ENCODE measurements around the gene LPIN3. TPM values are rescaled to one million over a fixed set of nuclear protein-coding genes. Genes with fewer than 3 reads are reported as not detected.

The LPIN3 gene
- total RNA-seq, 1 experiment from 2014 or later, result 32.6 TPM

- H3K9me3 ChIP-seq, result no peaks in the 10 kb centered on the region
- peak within 1 kb of the TSS; percentile 10 for H3K27ac Mint-ChIP-seq (ENCODE audit: unreplicated experiment)
- no peaks in the 10 kb centered on the region for H3K36me3 Mint-ChIP-seq (ENCODE audit: insufficient read depth, unreplicated experiment)
- H3K9me3 Mint-ChIP-seq (ENCODE audit: unreplicated experiment), result no peaks in the 10 kb centered on the region
- peak within 1 kb of the TSS; percentile 75 for H3K4me3 ChIP-seq (ENCODE audit: low read depth, low read length)
- intact Hi-C loops (cut with micrococcal nuclease; ENCODE audit: unreplicated experiment), result loop anchor here (1.0 to 2.0 kb wide), 3 partner anchors 23 to 181 kb away; partner anchors contain the start of genes LPIN3 and PLCG1
- no peak for TF ChIP-seq CTCF (IDR thresholded peaks at IDR 0.05; ENCODE audit: insufficient read depth in 1 of 2, low read depth in 1 of 2, low read length in 1 of 2, severe bottlenecking in 1 of 2, unreplicated experiment in 1 of 2)
- peaks cover 18% of the 10 kb centered on the region for H3K4me1 ChIP-seq
- peaks cover 30% of the 10 kb centered on the region for H3K4me1 Mint-ChIP-seq (ENCODE audit: low read depth, unreplicated experiment)
- no peaks in the 10 kb centered on the region for H3K36me3 ChIP-seq (ENCODE audit: control insufficient read depth, insufficient read depth, low read length)
- peak; percentile 100 for DNase-seq
- no peaks in the 10 kb centered on the region for H3K27me3 Mint-ChIP-seq (ENCODE audit: insufficient read depth, unreplicated experiment)
- ChIA-PET POLR2A (interaction anchor here (0.6 to 1.8 kb wide), 4 partner anchors 9 to 629 kb away, joined by 3 to 13 read pairs (median 4); partner anchors contain the start of genes LPIN3 and MAFB), CTCF (interaction anchor here (0.5 to 2.5 kb wide), 7 partner anchors 9 to 182 kb away, joined by 3 to 12 read pairs (median 6); partner anchors contain the start of gene LPIN3)
- no peaks in the 10 kb centered on the region for H3K27me3 ChIP-seq (replicated peaks; ENCODE audit: control insufficient read depth, insufficient read depth, low read length)
- peak within 1 kb of the TSS; percentile 84 for H3K4me3 Mint-ChIP-seq (ENCODE audit: unreplicated experiment)
- no TSS peak for BruUV-seq (replicated peaks)
Observed at GRCh38 chr20:41317546-41318270, 22.9 kb upstream of the LPIN3 start, which contains the start of gene ZHX3. TSS of gene ZHX3 (minus strand) at chr20:41317731. CDS start at chr20:41204916, 112,815 bp downstream.

GRCh38 chr20:41318271-41318649, 22.4 kb upstream of the LPIN3 start:
- H3K4me3 Mint-ChIP-seq (ENCODE audit: unreplicated experiment), result peak overlapping the region; percentile 84
- H3K36me3 ChIP-seq (ENCODE audit: control insufficient read depth, insufficient read depth, low read length), result no peaks in the 10 kb centered on the region
- H3K4me3 ChIP-seq (ENCODE audit: low read depth, low read length), result peak overlapping the region; percentile 75
- no peaks in the 10 kb centered on the region for H3K27me3 Mint-ChIP-seq (ENCODE audit: insufficient read depth, unreplicated experiment)
- POLR2A ChIA-PET, result interaction anchor here (1.7 to 1.8 kb wide), 2 partner anchors 10 to 22 kb away, joined by 5 to 13 read pairs; partner anchors contain the start of gene LPIN3
- H3K27me3 ChIP-seq (replicated peaks; ENCODE audit: control insufficient read depth, insufficient read depth, low read length), result no peaks in the 10 kb centered on the region
- peak; percentile 41 to 54 for DNase-seq
- H3K4me1 ChIP-seq, result peaks cover 18% of the 10 kb centered on the region
- H3K27ac Mint-ChIP-seq (ENCODE audit: unreplicated experiment), result peak overlapping the region; percentile 0
- H3K9me3 Mint-ChIP-seq (ENCODE audit: unreplicated experiment), result no peaks in the 10 kb centered on the region
- no peaks in the 10 kb centered on the region for H3K9me3 ChIP-seq
- H3K4me1 Mint-ChIP-seq (ENCODE audit: low read depth, unreplicated experiment), result peaks cover 30% of the 10 kb centered on the region
- TSS peak; percentile 96 for BruUV-seq (replicated peaks)
- H3K36me3 Mint-ChIP-seq (ENCODE audit: insufficient read depth, unreplicated experiment), result no peaks in the 10 kb centered on the region
- intact Hi-C loops (cut with micrococcal nuclease; ENCODE audit: unreplicated experiment), result no loop called here
- TF ChIP-seq CTCF (IDR thresholded peaks at IDR 0.05; ENCODE audit: insufficient read depth in 1 of 2, low read depth in 1 of 2, low read length in 1 of 2, severe bottlenecking in 1 of 2, unreplicated experiment in 1 of 2), result no peak
- CTCF ChIA-PET, result interaction anchor here (0.6 to 2.5 kb wide), 5 partner anchors 8 to 183 kb away, joined by 3 to 12 read pairs (median 10); partner anchors contain the start of gene LPIN3

GRCh38 chr20:41320441-41320840, 20.2 kb upstream of the LPIN3 start:
- Histone ChIP-seq H3K27me3 (replicated peaks; ENCODE audit: control insufficient read depth, insufficient read depth, low read length) (no peaks in the 10 kb centered on the region), H3K9me3 (no peaks in the 10 kb centered on the region), H3K36me3 (ENCODE audit: control insufficient read depth, insufficient read depth, low read length) (no peaks in the 10 kb centered on the region), H3K4me3 (ENCODE audit: low read depth, low read length) (no peak overlapping the region), H3K4me1 (peaks cover 18% of the 10 kb centered on the region)
- TF ChIP-seq CTCF (IDR thresholded peaks at IDR 0.05; ENCODE audit: insufficient read depth in 1 of 2, low read depth in 1 of 2, low read length in 1 of 2, severe bottlenecking in 1 of 2, unreplicated experiment in 1 of 2), result no peak
- no peaks in the 10 kb centered on the region for H3K36me3 Mint-ChIP-seq (ENCODE audit: insufficient read depth, unreplicated experiment)
- CTCF ChIA-PET, result interaction anchor here (2.0 kb wide), 1 partner anchor 91 kb away, joined by 4 read pairs; no protein-coding TSS in a partner anchor
- no TSS peak for BruUV-seq (replicated peaks)
- intact Hi-C loops (cut with micrococcal nuclease; ENCODE audit: unreplicated experiment), result no loop called here
- H3K4me3 Mint-ChIP-seq (ENCODE audit: unreplicated experiment), result no peak overlapping the region
- POLR2A ChIA-PET, result no interaction called here
- H3K27ac Mint-ChIP-seq (ENCODE audit: unreplicated experiment), result no peak overlapping the region
- DNase-seq, result peak in 1 of 2 experiments; percentile 5
- no peaks in the 10 kb centered on the region for H3K27me3 Mint-ChIP-seq (ENCODE audit: insufficient read depth, unreplicated experiment)
- peaks cover 30% of the 10 kb centered on the region for H3K4me1 Mint-ChIP-seq (ENCODE audit: low read depth, unreplicated experiment)
- H3K9me3 Mint-ChIP-seq (ENCODE audit: unreplicated experiment), result no peaks in the 10 kb centered on the region
